GM18868 (cell line): Measurements from ENCODE around the gene PRIM2.
"Not testable (repeated sequence)": the region's sequence is repeated elsewhere in the genome, so short reads cannot be mapped to it uniquely, and the experiment has no call there.

Source experiments
- ATAC-seq: cut with Tn5 transposase; IDR thresholded peaks from one replicate; pipeline ENCODE4 v1.9.1; 2021; ENCODE audit warnings: mild to moderate bottlenecking, moderate library complexity; ENCODE audit not compliant: unreplicated experiment

Gene PRIM2

GRCh38 chr6:57307850-57308249 lies 9.6 kb upstream of the PRIM2 start:
- ATAC-seq = no peak

GRCh38 chr6:57308755-57309154 lies 8.7 kb upstream of the PRIM2 start:
- ATAC-seq = not testable (repeated sequence)

GRCh38 chr6:57310095-57310816 lies 7.2 kb upstream of the PRIM2 start:
- not testable (repeated sequence) for ATAC-seq

GRCh38 chr6:57310817-57311157 lies 6.6 kb upstream of the PRIM2 start:
- ATAC-seq = no peak

GRCh38 chr6:57311300-57312003 lies 6.0 kb upstream of the PRIM2 start:
- ATAC-seq = not testable (repeated sequence)

- no peak for ATAC-seq
These were observed 5.5 kb upstream of the PRIM2 start for GRCh38 chr6:57312004-57312345.

GRCh38 chr6:57313009-57313408 lies 4.4 kb upstream of the PRIM2 start:
- no peak for ATAC-seq

GRCh38 chr6:57313711-57314471 lies 3.5 kb upstream of the PRIM2 start:
- no peak for ATAC-seq

GRCh38 chr6:57315111-57315510 lies 2.3 kb upstream of the PRIM2 start:
- ATAC-seq = no peak

- ATAC-seq = no peak
These were observed 1.6 kb upstream of the PRIM2 start for GRCh38 chr6:57315851-57316250.

- peak; percentile 91 for ATAC-seq
These were observed 810 bp upstream of the PRIM2 start for GRCh38 chr6:57316581-57317059.

- peak; percentile 54 for ATAC-seq
These were observed 7.1 kb downstream of the PRIM2 start for GRCh38 chr6:57324538-57324937.

GRCh38 chr6:57327311-57327710 lies 9.9 kb downstream of the PRIM2 start:
- no peak for ATAC-seq

- ATAC-seq = no peak
These were observed 10.6 kb downstream of the PRIM2 start for GRCh38 chr6:57328074-57328473.

GRCh38 chr6:57329933-57330332 lies 12.5 kb downstream of the PRIM2 start:
- ATAC-seq = no peak

GRCh38 chr6:57342148-57342669 lies 24.8 kb downstream of the PRIM2 start:
- no peak for ATAC-seq

- ATAC-seq = not testable (repeated sequence)
These were observed 25.9 kb downstream of the PRIM2 start for GRCh38 chr6:57343342-57343741.

- ATAC-seq = not testable (repeated sequence)
These were observed 29.3 kb downstream of the PRIM2 start for GRCh38 chr6:57346715-57347114.

GRCh38 chr6:57347597-57347996 lies 30.2 kb downstream of the PRIM2 start:
- ATAC-seq = not testable (repeated sequence)

GRCh38 chr6:57350443-57350842 lies 33.0 kb downstream of the PRIM2 start:
- ATAC-seq = peak; percentile 84

GRCh38 chr6:57352596-57352995 lies 35.2 kb downstream of the PRIM2 start:
- not testable (repeated sequence) for ATAC-seq
